Measurements from ENCODE around the gene LPP. TPM values are rescaled to one million over a fixed set of nuclear protein-coding genes. Genes with fewer than 3 reads are reported as not detected.

Gene LPP
- total RNA-seq, 1 donor from 2014 or later = 1,791 TPM

GRCh38 chr3:188908002-188908850 lies 754.3 kb downstream of the LPP start:
- H3K4me1 ChIP-seq = peaks cover 6% of the 10 kb centered on the region in 2 donors
- H3K27ac ChIP-seq = no peak overlapping the region
- DNase-seq (ENCODE audit: low spot score in 2 of 2) = no peak
- H3K9me3 ChIP-seq = no peaks in the 10 kb centered on the region
- H3K36me3 ChIP-seq = no peaks in the 10 kb centered on the region
- intact Hi-C loops (cut with DNase I) = no loop called here
- no peak for TF ChIP-seq CTCF (IDR thresholded peaks at IDR 0.05)
- no peak overlapping the region for H3K4me3 ChIP-seq
- no peaks in the 10 kb centered on the region for H3K27me3 ChIP-seq

- DNase-seq (ENCODE audit: low spot score in 2 of 2) = no peak
- TF ChIP-seq CTCF (IDR thresholded peaks at IDR 0.05) = no peak
These were observed 757.3 kb downstream of the LPP start for GRCh38 chr3:188911026-188911850.

GRCh38 chr3:188913084-188913483 lies 759.1 kb downstream of the LPP start:
- no peak for TF ChIP-seq CTCF (IDR thresholded peaks at IDR 0.05)
- Histone ChIP-seq H3K27me3 (no peaks in the 10 kb centered on the region), H3K36me3 (peaks cover 0 to 3% of the 10 kb centered on the region in 2 donors), H3K4me3 (no peak overlapping the region), H3K27ac (no peak overlapping the region), H3K9me3 (no peaks in the 10 kb centered on the region), H3K4me1 (peaks cover 0 to 16% of the 10 kb centered on the region in 2 donors)
- no peak for DNase-seq (ENCODE audit: low spot score in 2 of 2)
- intact Hi-C loops (cut with DNase I) = no loop called here

More at GRCh38 chr3:188911026-188911850, 757.3 kb downstream of the LPP start:
- intact Hi-C loops (cut with DNase I) = no loop called here
- H3K36me3 ChIP-seq = peaks cover 0 to 3% of the 10 kb centered on the region in 2 donors
- H3K9me3 ChIP-seq = no peaks in the 10 kb centered on the region
- H3K4me1 ChIP-seq = peaks cover 3 to 18% of the 10 kb centered on the region in 2 donors
- no peak overlapping the region for H3K27ac ChIP-seq
- no peak overlapping the region for H3K4me3 ChIP-seq
- H3K27me3 ChIP-seq = no peaks in the 10 kb centered on the region

GRCh38 chr3:188914552-188914951 lies 760.6 kb downstream of the LPP start:
- intact Hi-C loops (cut with DNase I) = no loop called here

GRCh38 chr3:188915127-188915526 lies 761.2 kb downstream of the LPP start:
- H3K36me3 ChIP-seq = peaks cover 0 to 3% of the 10 kb centered on the region in 2 donors
- H3K27ac ChIP-seq = peak overlapping the region; percentile 35 to 47
- no peaks in the 10 kb centered on the region for H3K9me3 ChIP-seq
- DNase-seq (ENCODE audit: low spot score in 2 of 2) = no peak
- H3K4me1 ChIP-seq = peaks cover 0 to 16% of the 10 kb centered on the region in 2 donors
- no peak overlapping the region for H3K4me3 ChIP-seq
- intact Hi-C loops (cut with DNase I) = no loop called here
- TF ChIP-seq CTCF (IDR thresholded peaks at IDR 0.05) = no peak
- H3K27me3 ChIP-seq = no peaks in the 10 kb centered on the region

More at GRCh38 chr3:188914552-188914951, 760.6 kb downstream of the LPP start:
- no peak for DNase-seq (ENCODE audit: low spot score in 2 of 2)
- H3K4me3 ChIP-seq = no peak overlapping the region
- H3K9me3 ChIP-seq = no peaks in the 10 kb centered on the region
- peaks cover 0 to 3% of the 10 kb centered on the region in 2 donors for H3K36me3 ChIP-seq
- H3K4me1 ChIP-seq = peaks cover 0 to 16% of the 10 kb centered on the region in 2 donors
- no peak for TF ChIP-seq CTCF (IDR thresholded peaks at IDR 0.05)
- H3K27me3 ChIP-seq = no peaks in the 10 kb centered on the region
- peak overlapping the region; percentile 35 to 47 for H3K27ac ChIP-seq
